GM23338 (cell line): ENCODE results near the gene MYF5. TPM values are rescaled to one million over a fixed set of nuclear protein-coding genes. Genes with fewer than 3 reads are reported as not detected.
A peak's percentile ranks its signal among the peaks of the same experiment; 100 is the strongest.
"Not testable (repeated sequence)": the region's sequence is repeated elsewhere in the genome, so short reads cannot be mapped to it uniquely, and the experiment has no call there.

ENCODE experiments used
- ATAC-seq: fragments of 200-7000 bp; cut with Tn5 transposase; 3 replicates; pipeline ENCODE4 v1.9.1; 2020
- DNase-seq: peaks from one replicate; pipeline ENCODE4 v3.0.0-alpha.2; 2015; ENCODE audit warnings: low spot score
- H2AFZ ChIP-seq: fragments of 200-600 bp; sonication (generic); 2 replicates; pipeline ENCODE4 v1.8.0; 2016; ENCODE audit warnings: antibody characterized with exemption, mild to moderate bottlenecking, moderate library complexity
- H3F3A ChIP-seq: fragments of 200-600 bp; sonication (generic); replicated peaks from 2 replicates; pipeline ENCODE4 v1.8.0; 2017; ENCODE audit warnings: antibody characterized with exemption, mixed run types, low read depth
- H3K27ac ChIP-seq: fragments of 200-600 bp; sonication (generic); 2 replicates; pipeline ENCODE4 v1.6.1; 2016; ENCODE audit warnings: low read depth
- H3K27me3 ChIP-seq: fragments of 200-600 bp; sonication (generic); 2 replicates; pipeline ENCODE4 v1.8.0; 2016; ENCODE audit warnings: mild to moderate bottlenecking, mixed run types, moderate library complexity; ENCODE audit not compliant: insufficient read depth
- H3K36me3 ChIP-seq: fragments of 200-600 bp; sonication (generic); 2 replicates; pipeline ENCODE4 v1.8.0; 2016; ENCODE audit warnings: mild to moderate bottlenecking; ENCODE audit not compliant: insufficient read depth
- H3K4me1 ChIP-seq: fragments of 200-600 bp; sonication (generic); 2 replicates; pipeline ENCODE4 v1.8.0; 2016; ENCODE audit warnings: mild to moderate bottlenecking, moderate library complexity; ENCODE audit not compliant: insufficient read depth
- H3K4me2 ChIP-seq: fragments of 200-600 bp; sonication (generic); 2 replicates; pipeline ENCODE4 v1.7.1; 2017; ENCODE audit warnings: mixed run types
- H3K4me3 ChIP-seq: fragments of 200-600 bp; sonication (generic); 2 replicates; pipeline ENCODE4 v1.6.1; 2016; ENCODE audit warnings: mixed run types
- H3K79me2 ChIP-seq: fragments of 200-600 bp; sonication (generic); replicated peaks from 2 replicates; pipeline ENCODE4 v1.8.0; 2017; ENCODE audit warnings: mild to moderate bottlenecking; ENCODE audit not compliant: insufficient read depth
- H3K9me2 ChIP-seq: fragments of 200-600 bp; sonication (generic); 2 replicates; pipeline ENCODE4 v1.8.0; 2017; ENCODE audit not compliant: insufficient read depth
- H4K20me1 ChIP-seq: fragments of 200-600 bp; sonication (generic); replicated peaks from 2 replicates; pipeline ENCODE4 v1.8.0; 2017; ENCODE audit warnings: mild to moderate bottlenecking; ENCODE audit not compliant: insufficient read depth
- H3K27ac Mint-ChIP-seq: 2 replicates; pipeline ENCODE4 v1.8.0; 2020; ENCODE audit warnings: inconsistent platforms, mild to moderate bottlenecking, moderate library complexity, mixed read lengths
- H3K27me3 Mint-ChIP-seq: 3 replicates; pipeline ENCODE4 v1.8.0; 2022; ENCODE audit warnings: low read depth, mild to moderate bottlenecking, moderate library complexity, mixed read lengths, inconsistent platforms; ENCODE audit not compliant: insufficient read depth, poor library complexity
- H3K36me3 Mint-ChIP-seq: 3 replicates; pipeline ENCODE4 v1.8.0; 2021; ENCODE audit warnings: low read depth, mild to moderate bottlenecking, inconsistent platforms, moderate library complexity, mixed read lengths
- H3K4me1 Mint-ChIP-seq: 3 replicates; pipeline ENCODE4 v1.8.0; 2020; ENCODE audit warnings: mild to moderate bottlenecking, inconsistent platforms, mixed read lengths
- H3K4me3 Mint-ChIP-seq: 3 replicates; pipeline ENCODE4 v1.8.0; 2021; ENCODE audit warnings: moderate library complexity, mild to moderate bottlenecking, inconsistent platforms, mixed read lengths
- H3K9me3 Mint-ChIP-seq: 3 replicates; pipeline ENCODE4 v1.8.0; 2020; ENCODE audit warnings: moderate library complexity, mild to moderate bottlenecking, inconsistent platforms, mixed read lengths
- ZNF114 ChIP-seq: fragments of 250-450 bp; sonication (Bioruptor Pico); IDR thresholded peaks from 2 replicates; pipeline ENCODE4 v1.5.0; 2020; ENCODE audit warnings: mild to moderate bottlenecking, moderate library complexity
- polyA plus RNA-seq: library from polyadenylated mRNA; unstranded; fragments of >200 nt; fragmentation: Nextera tagmentation; extraction: Ambion mirVana; gene quantifications from 2 replicates; pipeline ENCODE4 v1.2.1, GENCODE V29; 2016
- total RNA-seq: library from RNA; depleted of rRNA; stranded (reverse); fragments of >200 nt; shearing (Covaris generic); gene quantifications from 2 replicates; pipeline ENCODE4 v1.2.3, GENCODE V29; 2014
- TF ChIP-seq, protein P1 (sequence below): fragments of 250-450 bp; sonication (Bioruptor Pico); IDR thresholded peaks from 2 replicates; pipeline ENCODE4 v1.5.0; 2020; ENCODE audit warnings: mild to moderate bottlenecking, moderate library complexity
- TF ChIP-seq, protein P2 (sequence below), 2 experiments: fragments of 200-600 bp in 1 of 2; sonication (generic) in 1 of 2; conservative IDR thresholded peaks; 2 replicates each; pipeline versions ENCODE4 v1.5.1 to v1.6.1; 2016 to 2017; ENCODE audit warnings: antibody characterized with exemption in 2 of 2, low read depth in 2 of 2, mild to moderate bottlenecking in 2 of 2, moderate library complexity in 1 of 2

The MYF5 gene
- total and polyA plus RNA-seq, 2 experiments from 2014 or later = not detected

DNA sequence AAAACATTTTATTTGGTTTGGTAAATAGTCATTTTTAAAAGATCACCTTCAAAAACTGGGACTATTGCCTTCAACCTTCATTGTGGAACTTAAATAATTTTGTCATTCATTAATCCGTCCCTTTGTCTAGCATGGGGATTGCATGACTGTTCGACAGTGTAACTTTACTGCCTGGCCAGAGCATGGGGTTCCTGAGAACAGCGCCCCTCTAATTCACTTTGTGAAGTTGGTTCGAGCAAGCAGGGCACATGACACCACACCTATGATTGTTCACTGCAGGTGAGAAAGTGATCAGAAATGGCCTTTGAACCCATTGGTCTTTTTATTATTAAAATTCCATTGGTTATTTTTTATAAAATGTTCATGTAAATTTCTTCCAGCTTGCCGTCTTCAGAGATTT is 46.5 kb upstream of the MYF5 start:
- Histone ChIP-seq H3F3A (no peaks in the 10 kb centered on the region), H3K4me2 (no peak overlapping the region), H3K9me2 (no peaks in the 10 kb centered on the region), H3K79me2 (no peaks in the 10 kb centered on the region), H2AFZ (no peak overlapping the region), H4K20me1 (no peaks in the 10 kb centered on the region), H3K4me1 (no peaks in the 10 kb centered on the region), H3K27ac (no peak overlapping the region), H3K36me3 (no peaks in the 10 kb centered on the region), H3K27me3 (no peaks in the 10 kb centered on the region), H3K4me3 (no peak overlapping the region)
- Mint-ChIP-seq H3K36me3 (no peaks in the 10 kb centered on the region), H3K27me3 (no peaks in the 10 kb centered on the region), H3K4me3 (no peak overlapping the region), H3K4me1 (peaks cover 6% of the 10 kb centered on the region; the same call in 2 of the 3 replicates), H3K27ac (no peak overlapping the region), H3K9me3 (no peaks in the 10 kb centered on the region)
- TF ChIP-seq, protein P1, sequence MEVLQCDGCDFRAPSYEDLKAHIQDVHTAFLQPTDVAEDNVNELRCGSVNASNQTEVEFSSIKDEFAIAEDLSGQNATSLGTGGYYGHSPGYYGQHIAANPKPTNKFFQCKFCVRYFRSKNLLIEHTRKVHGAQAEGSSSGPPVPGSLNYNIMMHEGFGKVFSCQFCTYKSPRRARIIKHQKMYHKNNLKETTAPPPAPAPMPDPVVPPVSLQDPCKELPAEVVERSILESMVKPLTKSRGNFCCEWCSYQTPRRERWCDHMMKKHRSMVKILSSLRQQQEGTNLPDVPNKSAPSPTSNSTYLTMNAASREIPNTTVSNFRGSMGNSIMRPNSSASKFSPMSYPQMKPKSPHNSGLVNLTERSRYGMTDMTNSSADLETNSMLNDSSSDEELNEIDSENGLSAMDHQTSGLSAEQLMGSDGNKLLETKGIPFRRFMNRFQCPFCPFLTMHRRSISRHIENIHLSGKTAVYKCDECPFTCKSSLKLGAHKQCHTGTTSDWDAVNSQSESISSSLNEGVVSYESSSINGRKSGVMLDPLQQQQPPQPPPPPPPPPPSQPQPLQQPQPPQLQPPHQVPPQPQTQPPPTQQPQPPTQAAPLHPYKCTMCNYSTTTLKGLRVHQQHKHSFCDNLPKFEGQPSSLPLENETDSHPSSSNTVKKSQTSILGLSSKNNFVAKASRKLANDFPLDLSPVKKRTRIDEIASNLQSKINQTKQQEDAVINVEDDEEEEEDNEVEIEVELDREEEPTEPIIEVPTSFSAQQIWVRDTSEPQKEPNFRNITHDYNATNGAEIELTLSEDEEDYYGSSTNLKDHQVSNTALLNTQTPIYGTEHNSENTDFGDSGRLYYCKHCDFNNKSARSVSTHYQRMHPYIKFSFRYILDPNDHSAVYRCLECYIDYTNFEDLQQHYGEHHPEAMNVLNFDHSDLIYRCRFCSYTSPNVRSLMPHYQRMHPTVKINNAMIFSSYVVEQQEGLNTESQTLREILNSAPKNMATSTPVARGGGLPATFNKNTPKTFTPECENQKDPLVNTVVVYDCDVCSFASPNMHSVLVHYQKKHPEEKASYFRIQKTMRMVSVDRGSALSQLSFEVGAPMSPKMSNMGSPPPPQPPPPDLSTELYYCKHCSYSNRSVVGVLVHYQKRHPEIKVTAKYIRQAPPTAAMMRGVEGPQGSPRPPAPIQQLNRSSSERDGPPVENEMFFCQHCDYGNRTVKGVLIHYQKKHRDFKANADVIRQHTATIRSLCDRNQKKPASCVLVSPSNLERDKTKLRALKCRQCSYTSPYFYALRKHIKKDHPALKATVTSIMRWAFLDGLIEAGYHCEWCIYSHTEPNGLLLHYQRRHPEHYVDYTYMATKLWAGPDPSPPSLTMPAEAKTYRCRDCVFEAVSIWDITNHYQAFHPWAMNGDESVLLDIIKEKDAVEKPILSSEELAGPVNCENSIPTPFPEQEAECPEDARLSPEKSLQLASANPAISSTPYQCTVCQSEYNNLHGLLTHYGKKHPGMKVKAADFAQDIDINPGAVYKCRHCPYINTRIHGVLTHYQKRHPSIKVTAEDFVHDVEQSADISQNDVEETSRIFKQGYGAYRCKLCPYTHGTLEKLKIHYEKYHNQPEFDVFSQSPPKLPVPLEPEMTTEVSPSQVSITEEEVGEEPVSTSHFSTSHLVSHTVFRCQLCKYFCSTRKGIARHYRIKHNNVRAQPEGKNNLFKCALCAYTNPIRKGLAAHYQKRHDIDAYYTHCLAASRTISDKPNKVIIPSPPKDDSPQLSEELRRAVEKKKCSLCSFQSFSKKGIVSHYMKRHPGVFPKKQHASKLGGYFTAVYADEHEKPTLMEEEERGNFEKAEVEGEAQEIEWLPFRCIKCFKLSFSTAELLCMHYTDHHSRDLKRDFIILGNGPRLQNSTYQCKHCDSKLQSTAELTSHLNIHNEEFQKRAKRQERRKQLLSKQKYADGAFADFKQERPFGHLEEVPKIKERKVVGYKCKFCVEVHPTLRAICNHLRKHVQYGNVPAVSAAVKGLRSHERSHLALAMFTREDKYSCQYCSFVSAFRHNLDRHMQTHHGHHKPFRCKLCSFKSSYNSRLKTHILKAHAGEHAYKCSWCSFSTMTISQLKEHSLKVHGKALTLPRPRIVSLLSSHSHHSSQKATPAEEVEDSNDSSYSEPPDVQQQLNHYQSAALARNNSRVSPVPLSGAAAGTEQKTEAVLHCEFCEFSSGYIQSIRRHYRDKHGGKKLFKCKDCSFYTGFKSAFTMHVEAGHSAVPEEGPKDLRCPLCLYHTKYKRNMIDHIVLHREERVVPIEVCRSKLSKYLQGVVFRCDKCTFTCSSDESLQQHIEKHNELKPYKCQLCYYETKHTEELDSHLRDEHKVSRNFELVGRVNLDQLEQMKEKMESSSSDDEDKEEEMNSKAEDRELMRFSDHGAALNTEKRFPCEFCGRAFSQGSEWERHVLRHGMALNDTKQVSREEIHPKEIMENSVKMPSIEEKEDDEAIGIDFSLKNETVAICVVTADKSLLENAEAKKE = no peak
- TF ChIP-seq, protein P2, sequence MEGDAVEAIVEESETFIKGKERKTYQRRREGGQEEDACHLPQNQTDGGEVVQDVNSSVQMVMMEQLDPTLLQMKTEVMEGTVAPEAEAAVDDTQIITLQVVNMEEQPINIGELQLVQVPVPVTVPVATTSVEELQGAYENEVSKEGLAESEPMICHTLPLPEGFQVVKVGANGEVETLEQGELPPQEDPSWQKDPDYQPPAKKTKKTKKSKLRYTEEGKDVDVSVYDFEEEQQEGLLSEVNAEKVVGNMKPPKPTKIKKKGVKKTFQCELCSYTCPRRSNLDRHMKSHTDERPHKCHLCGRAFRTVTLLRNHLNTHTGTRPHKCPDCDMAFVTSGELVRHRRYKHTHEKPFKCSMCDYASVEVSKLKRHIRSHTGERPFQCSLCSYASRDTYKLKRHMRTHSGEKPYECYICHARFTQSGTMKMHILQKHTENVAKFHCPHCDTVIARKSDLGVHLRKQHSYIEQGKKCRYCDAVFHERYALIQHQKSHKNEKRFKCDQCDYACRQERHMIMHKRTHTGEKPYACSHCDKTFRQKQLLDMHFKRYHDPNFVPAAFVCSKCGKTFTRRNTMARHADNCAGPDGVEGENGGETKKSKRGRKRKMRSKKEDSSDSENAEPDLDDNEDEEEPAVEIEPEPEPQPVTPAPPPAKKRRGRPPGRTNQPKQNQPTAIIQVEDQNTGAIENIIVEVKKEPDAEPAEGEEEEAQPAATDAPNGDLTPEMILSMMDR (conservative IDR thresholded peaks at IDR 0.05; ENCODE audit: low read depth in 2 of 2) = peak; percentile 20 to 43; a peak in 3 of 4 replicates
- TF ChIP-seq ZNF114 (CRISPR knock-in tag) = no peak
- ATAC-seq = peak; percentile 69
- peak; percentile 30 for DNase-seq

DNA sequence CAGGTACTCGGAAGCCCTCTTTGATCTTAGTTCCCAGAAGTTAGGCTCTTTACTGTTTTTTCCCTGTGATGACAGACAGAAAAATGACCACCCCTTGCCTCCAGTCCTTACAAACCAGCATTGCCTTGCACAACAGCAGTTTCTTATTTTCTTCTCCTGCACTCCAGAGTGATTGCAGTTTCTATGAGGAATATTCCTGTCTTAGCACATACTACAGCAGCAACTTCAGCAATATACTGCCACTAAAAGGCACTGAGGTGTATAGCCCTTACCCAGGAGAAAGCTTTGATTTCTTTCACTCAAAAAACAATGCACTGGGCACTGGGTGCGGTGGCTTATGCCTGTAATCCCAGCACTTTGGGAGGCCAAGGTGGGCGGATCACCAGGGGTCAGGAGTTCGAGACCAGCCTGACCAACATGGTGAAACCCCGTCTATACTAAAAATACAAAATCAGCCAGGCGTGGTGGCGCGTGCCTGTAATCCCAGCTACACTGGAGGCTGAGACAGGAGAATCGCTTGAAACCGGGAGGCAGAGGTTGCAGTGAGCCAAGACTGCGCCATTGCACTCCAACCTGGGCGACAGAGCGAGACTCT is 40.6 kb upstream of the MYF5 start:
- not testable (repeated sequence) for H3K36me3 Mint-ChIP-seq, H3K9me2 ChIP-seq, H3K79me2 ChIP-seq, H3F3A ChIP-seq, H3K27me3 Mint-ChIP-seq, H3K4me1 ChIP-seq, H4K20me1 ChIP-seq, H3K9me3 Mint-ChIP-seq, H3K4me3 ChIP-seq, H3K4me1 Mint-ChIP-seq, H3K36me3 ChIP-seq, DNase-seq, H3K27ac Mint-ChIP-seq, H3K4me3 Mint-ChIP-seq, H3K27me3 ChIP-seq, H3K27ac ChIP-seq, H3K4me2 ChIP-seq, H2AFZ ChIP-seq
- TF ChIP-seq, protein P2 (conservative IDR thresholded peaks at IDR 0.05; ENCODE audit: low read depth in 2 of 2) = 0 out of 4 replicates have a peak, but pooled peaks have one; percentile 11 to 21
- ATAC-seq = peak; percentile 62
